GM23248 (cell line): Measurements from ENCODE around the gene CDKAL1.

Source experiments
- EZH2 ChIP-seq: fragments of 200-600 bp; sonication (generic); IDR thresholded peaks from 2 replicates; pipeline ENCODE4 v1.6.1; 2018; ENCODE audit warnings: antibody characterized with exemption, mild to moderate bottlenecking; ENCODE audit not compliant: insufficient read depth, poor library complexity, severe bottlenecking
- EZH2phosphoT487 ChIP-seq: fragments of 200-600 bp; sonication (generic); IDR thresholded peaks from 2 replicates; pipeline ENCODE4 v1.6.1; 2018; ENCODE audit warnings: antibody characterized with exemption, moderate library complexity, mild to moderate bottlenecking, low read depth; ENCODE audit not compliant: insufficient read depth

DNA sequence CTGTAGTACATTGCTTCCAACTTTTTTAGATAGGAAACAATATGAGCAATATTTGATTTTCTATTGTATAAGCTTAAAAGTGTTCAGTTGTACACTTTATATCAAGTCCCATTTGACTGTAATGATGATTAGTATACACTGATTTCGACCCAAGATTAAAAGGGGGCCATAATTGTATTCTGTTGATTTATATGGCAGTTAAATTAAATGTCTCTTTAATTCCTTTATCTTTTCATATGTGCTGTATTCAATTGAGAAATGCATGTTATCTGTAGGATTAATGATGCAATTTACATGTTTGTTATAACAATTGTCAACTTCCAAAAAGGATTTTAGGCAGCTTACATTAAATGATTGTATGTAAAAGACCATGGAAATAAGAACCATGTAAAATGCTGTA is 317.5 kb downstream of the CDKAL1 start:
- TF ChIP-seq EZH2phosphoT487, result no peak
- TF ChIP-seq EZH2, result no peak
